CD4-positive, CD25-positive, alpha-beta regulatory T cell (primary cell): ENCODE data around the gene NCDN. TPM values are rescaled to one million over a fixed set of nuclear protein-coding genes. Genes with fewer than 3 reads are reported as not detected.

Source experiments
- ATAC-seq, 2 donors: fragments of 150-1000 bp; cut with Tn5 transposase; one replicate each; pipeline ENCODE4 v1.10.0; 2021; ENCODE audit warnings: low read depth in 2 of 2, moderate number of reproducible peaks in 2 of 2, moderate library complexity in 1 of 2
- DNase-seq, 3 donors: peaks; one replicate each; pipeline versions ENCODE4 v3.0.0 to v3.0.0-alpha.2; 2012 to 2022; ENCODE audit warnings: mixed read lengths in 1 of 3
- H3K27ac ChIP-seq: one replicate; pipeline ENCODE4 v1.7.0; 2013; ENCODE audit warnings: mild to moderate bottlenecking, low read length; ENCODE audit not compliant: insufficient read depth, poor library complexity, severe bottlenecking
- H3K27me3 ChIP-seq: one replicate; pipeline ENCODE4 v1.7.0; 2013; ENCODE audit warnings: low read length; ENCODE audit not compliant: control insufficient read depth, insufficient read depth
- H3K36me3 ChIP-seq: one replicate; pipeline ENCODE4 v1.7.0; 2013; ENCODE audit warnings: mild to moderate bottlenecking, low read length, moderate library complexity; ENCODE audit not compliant: control insufficient read depth, insufficient read depth
- H3K4me1 ChIP-seq: 2 replicates; pipeline ENCODE4 v1.7.0; 2013; ENCODE audit warnings: mild to moderate bottlenecking, low read length; ENCODE audit not compliant: insufficient read depth, control insufficient read depth, poor library complexity, severe bottlenecking
- H3K4me3 ChIP-seq: one replicate; pipeline ENCODE4 v1.7.0; 2013; ENCODE audit warnings: low read depth, mild to moderate bottlenecking, low read length, moderate library complexity
- H3K9me3 ChIP-seq, 2 experiments: 1 replicate in 1 of 2; 2 replicates in 1 of 2; pipeline ENCODE4 v1.7.0; 2013; ENCODE audit warnings: low read length in 2 of 2, mild to moderate bottlenecking in 1 of 2, moderate library complexity in 1 of 2; ENCODE audit not compliant: control insufficient read depth in 2 of 2
- H3K27ac Mint-ChIP-seq, 3 donors: one replicate each; pipeline ENCODE4 v1.8.0; 2020 to 2022; ENCODE audit warnings: mild to moderate bottlenecking in 3 of 3, mixed read lengths in 3 of 3, moderate library complexity in 2 of 3
- H3K27me3 Mint-ChIP-seq: one replicate; pipeline ENCODE4 v1.8.0; 2022; ENCODE audit warnings: mild to moderate bottlenecking, mixed read lengths
- H3K36me3 Mint-ChIP-seq: one replicate; pipeline ENCODE4 v1.8.0; 2020; ENCODE audit warnings: mixed read lengths
- H3K4me1 Mint-ChIP-seq, 4 donors: one replicate each; pipeline ENCODE4 v1.8.0; 2020 to 2022; ENCODE audit warnings: mixed read lengths in 4 of 4, mild to moderate bottlenecking in 1 of 4
- H3K4me3 Mint-ChIP-seq, 4 donors: one replicate each; pipeline ENCODE4 v1.8.0; 2020 to 2022; ENCODE audit warnings: mild to moderate bottlenecking in 4 of 4, mixed read lengths in 4 of 4, moderate library complexity in 3 of 4
- H3K9me3 Mint-ChIP-seq, 7 donors: one replicate each; pipeline ENCODE4 v1.8.0; 2020 to 2022; ENCODE audit warnings: mixed read lengths in 7 of 7, mild to moderate bottlenecking in 3 of 7, moderate library complexity in 2 of 7
- polyA plus RNA-seq, 4 donors: library from polyadenylated mRNA; unstranded; fragments of 300-500 nt; fragmentation: Illumina TruSeq; gene quantifications; one replicate each; pipeline ENCODE4 v1.2.3, GENCODE V29; 2021
- total RNA-seq: library from RNA; stranded (reverse); gene quantifications from one replicate; pipeline ENCODE4 v1.2.3, GENCODE V29; 2022

NCDN gene
- total and polyA plus RNA-seq, 5 donors from 2014 or later: 5.5 to 28.7 (median 11.0) TPM

GRCh38 chr1:35605867-35606182 lies 48.2 kb downstream of the NCDN start:
- Mint-ChIP-seq H3K27me3 (no peaks in the 10 kb centered on the region), H3K4me3 (no peak overlapping the region), H3K4me1 (peaks cover 7 to 17% (median 13%) of the 10 kb centered on the region in 4 donors), H3K9me3 (no peaks in the 10 kb centered on the region), H3K36me3 (peaks cover 23% of the 10 kb centered on the region), H3K27ac (peak overlapping the region in 2 of 3 donors; percentile 22 to 73)
- no peak for ATAC-seq
- Histone ChIP-seq H3K36me3 (peaks cover 66% of the 10 kb centered on the region), H3K4me3 (no peak overlapping the region), H3K27ac (no peak overlapping the region), H3K27me3 (no peaks in the 10 kb centered on the region), H3K9me3 (no peaks in the 10 kb centered on the region), H3K4me1 (no peaks in the 10 kb centered on the region)
- DNase-seq: no peak

- no peaks in the 10 kb centered on the region for H3K9me3 Mint-ChIP-seq
- peaks cover 27% of the 10 kb centered on the region for H3K36me3 Mint-ChIP-seq
- DNase-seq: no peak
- peaks cover 17 to 30% (median 24%) of the 10 kb centered on the region in 4 donors for H3K4me1 Mint-ChIP-seq
- H3K27ac Mint-ChIP-seq: no peak overlapping the region
- no peak for ATAC-seq
- Histone ChIP-seq H3K27ac (no peak overlapping the region), H3K27me3 (no peaks in the 10 kb centered on the region), H3K4me1 (no peaks in the 10 kb centered on the region), H3K4me3 (no peak overlapping the region), H3K9me3 (no peaks in the 10 kb centered on the region), H3K36me3 (peaks cover 44% of the 10 kb centered on the region)
- no peak overlapping the region for H3K4me3 Mint-ChIP-seq
- H3K27me3 Mint-ChIP-seq: no peaks in the 10 kb centered on the region
These were observed 54.1 kb downstream of the NCDN start for GRCh38 chr1:35611655-35612054.

- no peak overlapping the region for H3K27ac ChIP-seq
- Mint-ChIP-seq H3K4me3 (no peak overlapping the region), H3K27ac (peak overlapping the region in 1 of 3 donors; percentile 26), H3K36me3 (peaks cover 43% of the 10 kb centered on the region), H3K9me3 (no peaks in the 10 kb centered on the region), H3K4me1 (peaks cover 24 to 30% (median 30%) of the 10 kb centered on the region in 4 donors), H3K27me3 (no peaks in the 10 kb centered on the region)
- peaks cover 25% of the 10 kb centered on the region for H3K36me3 ChIP-seq
- H3K9me3 ChIP-seq: no peaks in the 10 kb centered on the region
- no peak for DNase-seq
- no peak overlapping the region for H3K4me3 ChIP-seq
- no peak for ATAC-seq
- no peaks in the 10 kb centered on the region for H3K4me1 ChIP-seq
- H3K27me3 ChIP-seq: no peaks in the 10 kb centered on the region
These were observed 57.8 kb downstream of the NCDN start for GRCh38 chr1:35615440-35615839.

Other genes starting within 250 kb of the NCDN start
- 72.4 TPM for gene KIAA0319L, start 396 bp upstream of the NCDN start, total RNA-seq
- gene KIAA0319L, start 396 bp upstream of the NCDN start, polyA plus RNA-seq: 10 to 100 TPM; 16.2 to 21.3 (median 17.4) TPM
- gene TFAP2E, start 15.5 kb downstream of the NCDN start, total RNA-seq: 5.1 TPM
- under 1 TPM in 3 of 4 donors, not detected in 1; 0.17 to 0.71 (median 0.21) TPM for gene TFAP2E, start 15.5 kb downstream of the NCDN start, polyA plus RNA-seq
- gene PSMB2, start 83.7 kb downstream of the NCDN start, total RNA-seq: 34.4 TPM
- gene PSMB2, start 83.7 kb downstream of the NCDN start, polyA plus RNA-seq: 100 to 1,000 TPM in 1 of 4 donors, 10 to 100 TPM in 3; 69.6 to 101 (median 82.0) TPM
- gene C1orf216, start 161.1 kb downstream of the NCDN start, total RNA-seq: 9.0 TPM
- 10 to 100 TPM; 12.6 to 23.9 (median 15.9) TPM for gene C1orf216, start 161.1 kb downstream of the NCDN start, polyA plus RNA-seq
- gene CLSPN, start 212.2 kb downstream of the NCDN start, total RNA-seq: 2.9 TPM
- gene CLSPN, start 212.2 kb downstream of the NCDN start, polyA plus RNA-seq: under 1 TPM; 0.13 to 0.95 (median 0.29) TPM